ENCODE results near the gene BPIFB3.
A peak's percentile ranks its signal among the peaks of the same experiment; 100 is the strongest.
"Not testable (repeated sequence)": the region's sequence is repeated elsewhere in the genome, so short reads cannot be mapped to it uniquely, and the experiment has no call there.

Gene BPIFB3

GRCh38 chr20:33093582-33093981 is 39.9 kb downstream of the BPIFB3 start:
- H3K27me3 ChIP-seq (ENCODE audit: insufficient read depth, insufficient read length), result no peaks in the 10 kb centered on the region
- TF ChIP-seq YY1 (IDR thresholded peaks at IDR 0.05; ENCODE audit: insufficient read depth, insufficient read length), result no peak
- TF ChIP-seq ZNF274 (IDR thresholded peaks at IDR 0.05; ENCODE audit: low read depth, low read length), result no peak
- no peak for TF ChIP-seq SUZ12 (IDR thresholded peaks at IDR 0.05; ENCODE audit: extremely low read depth, insufficient read depth, insufficient read length)
- no peak for DNase-seq (ENCODE audit: low read depth, low spot score)
- H3K36me3 ChIP-seq (ENCODE audit: insufficient read depth, insufficient read length, low read length), result no peaks in the 10 kb centered on the region
- no peaks in the 10 kb centered on the region for H3K9me3 ChIP-seq (ENCODE audit: insufficient read depth, low read length)
- peaks cover 2% of the 10 kb centered on the region for H3K4me1 ChIP-seq (ENCODE audit: insufficient read depth, insufficient read length)
- H3K9ac ChIP-seq (ENCODE audit: insufficient read length, low read depth), result no peak overlapping the region
- no peak overlapping the region for H3K4me3 ChIP-seq (ENCODE audit: insufficient read length, low read depth)

- no peaks in the 10 kb centered on the region for H3K36me3 ChIP-seq (ENCODE audit: insufficient read depth, insufficient read length, low read length)
- H3K9ac ChIP-seq (ENCODE audit: insufficient read length, low read depth), result no peak overlapping the region
- no peak overlapping the region for H3K4me3 ChIP-seq (ENCODE audit: insufficient read length, low read depth)
- no peaks in the 10 kb centered on the region for H3K27me3 ChIP-seq (ENCODE audit: insufficient read depth, insufficient read length)
- DNase-seq (ENCODE audit: low read depth, low spot score), result no peak
- H3K4me1 ChIP-seq (ENCODE audit: insufficient read depth, insufficient read length), result no peaks in the 10 kb centered on the region
- no peak for TF ChIP-seq YY1 (IDR thresholded peaks at IDR 0.05; ENCODE audit: insufficient read depth, insufficient read length)
- no peak for TF ChIP-seq ZNF274 (IDR thresholded peaks at IDR 0.05; ENCODE audit: low read depth, low read length)
- TF ChIP-seq SUZ12 (IDR thresholded peaks at IDR 0.05; ENCODE audit: extremely low read depth, insufficient read depth, insufficient read length), result no peak
- no peaks in the 10 kb centered on the region for H3K9me3 ChIP-seq (ENCODE audit: insufficient read depth, low read length)
Observed at GRCh38 chr20:33095249-33095648, 41.5 kb downstream of the BPIFB3 start.

GRCh38 chr20:33095902-33096584 is 42.3 kb downstream of the BPIFB3 start:
- H3K9ac ChIP-seq (ENCODE audit: insufficient read length, low read depth), result not testable (repeated sequence)

GRCh38 chr20:33097001-33097400 is 43.3 kb downstream of the BPIFB3 start:
- H3K36me3 ChIP-seq (ENCODE audit: insufficient read depth, insufficient read length, low read length), result no peaks in the 10 kb centered on the region
- no peak overlapping the region for H3K9ac ChIP-seq (ENCODE audit: insufficient read length, low read depth)
- no peaks in the 10 kb centered on the region for H3K9me3 ChIP-seq (ENCODE audit: insufficient read depth, low read length)
- no peaks in the 10 kb centered on the region for H3K4me1 ChIP-seq (ENCODE audit: insufficient read depth, insufficient read length)
- no peak overlapping the region for H3K4me3 ChIP-seq (ENCODE audit: insufficient read length, low read depth)
- no peak for TF ChIP-seq SUZ12 (IDR thresholded peaks at IDR 0.05; ENCODE audit: extremely low read depth, insufficient read depth, insufficient read length)
- TF ChIP-seq YY1 (IDR thresholded peaks at IDR 0.05; ENCODE audit: insufficient read depth, insufficient read length), result no peak
- TF ChIP-seq ZNF274 (IDR thresholded peaks at IDR 0.05; ENCODE audit: low read depth, low read length), result no peak
- DNase-seq (ENCODE audit: low read depth, low spot score), result no peak
- H3K27me3 ChIP-seq (ENCODE audit: insufficient read depth, insufficient read length), result no peaks in the 10 kb centered on the region

More at GRCh38 chr20:33095902-33096584, 42.3 kb downstream of the BPIFB3 start:
- DNase-seq (ENCODE audit: low read depth, low spot score), result peak; percentile 56
- not testable (repeated sequence) for H3K4me3 ChIP-seq (ENCODE audit: insufficient read length, low read depth); H3K9me3 ChIP-seq (ENCODE audit: insufficient read depth, low read length); H3K36me3 ChIP-seq (ENCODE audit: insufficient read depth, insufficient read length, low read length); H3K4me1 ChIP-seq (ENCODE audit: insufficient read depth, insufficient read length); H3K27me3 ChIP-seq (ENCODE audit: insufficient read depth, insufficient read length)

- Histone ChIP-seq H3K9ac (ENCODE audit: insufficient read length, low read depth) (no peak overlapping the region), H3K9me3 (ENCODE audit: insufficient read depth, low read length) (no peaks in the 10 kb centered on the region), H3K36me3 (ENCODE audit: insufficient read depth, insufficient read length, low read length) (no peaks in the 10 kb centered on the region), H3K27me3 (ENCODE audit: insufficient read depth, insufficient read length) (no peaks in the 10 kb centered on the region), H3K4me3 (ENCODE audit: insufficient read length, low read depth) (no peak overlapping the region), H3K4me1 (ENCODE audit: insufficient read depth, insufficient read length) (peaks cover 8% of the 10 kb centered on the region)
- DNase-seq (ENCODE audit: low read depth, low spot score), result no peak
- TF ChIP-seq YY1 (IDR thresholded peaks at IDR 0.05; ENCODE audit: insufficient read depth, insufficient read length) (no peak), SUZ12 (IDR thresholded peaks at IDR 0.05; ENCODE audit: extremely low read depth, insufficient read depth, insufficient read length) (no peak), ZNF274 (IDR thresholded peaks at IDR 0.05; ENCODE audit: low read depth, low read length) (no peak)
Observed at GRCh38 chr20:33099843-33100538, 46.3 kb downstream of the BPIFB3 start.

GRCh38 chr20:33103556-33103955 is 49.9 kb downstream of the BPIFB3 start:
- H3K4me3 ChIP-seq (ENCODE audit: insufficient read length, low read depth), result no peak overlapping the region
- no peak for DNase-seq (ENCODE audit: low read depth, low spot score)
- H3K9ac ChIP-seq (ENCODE audit: insufficient read length, low read depth), result no peak overlapping the region
- no peaks in the 10 kb centered on the region for H3K36me3 ChIP-seq (ENCODE audit: insufficient read depth, insufficient read length, low read length)
- no peaks in the 10 kb centered on the region for H3K27me3 ChIP-seq (ENCODE audit: insufficient read depth, insufficient read length)
- TF ChIP-seq YY1 (IDR thresholded peaks at IDR 0.05; ENCODE audit: insufficient read depth, insufficient read length) (no peak), ZNF274 (IDR thresholded peaks at IDR 0.05; ENCODE audit: low read depth, low read length) (no peak), SUZ12 (IDR thresholded peaks at IDR 0.05; ENCODE audit: extremely low read depth, insufficient read depth, insufficient read length) (no peak)
- H3K9me3 ChIP-seq (ENCODE audit: insufficient read depth, low read length), result no peaks in the 10 kb centered on the region
- peaks cover 8% of the 10 kb centered on the region for H3K4me1 ChIP-seq (ENCODE audit: insufficient read depth, insufficient read length)

GRCh38 chr20:33104336-33104735 is 50.6 kb downstream of the BPIFB3 start:
- TF ChIP-seq ZNF274 (IDR thresholded peaks at IDR 0.05; ENCODE audit: low read depth, low read length), result no peak
- no peak for TF ChIP-seq YY1 (IDR thresholded peaks at IDR 0.05; ENCODE audit: insufficient read depth, insufficient read length)
- no peak for TF ChIP-seq SUZ12 (IDR thresholded peaks at IDR 0.05; ENCODE audit: extremely low read depth, insufficient read depth, insufficient read length)
- no peaks in the 10 kb centered on the region for H3K9me3 ChIP-seq (ENCODE audit: insufficient read depth, low read length)
- H3K27me3 ChIP-seq (ENCODE audit: insufficient read depth, insufficient read length), result no peaks in the 10 kb centered on the region
- no peaks in the 10 kb centered on the region for H3K36me3 ChIP-seq (ENCODE audit: insufficient read depth, insufficient read length, low read length)
- no peak for DNase-seq (ENCODE audit: low read depth, low spot score)
- no peak overlapping the region for H3K4me3 ChIP-seq (ENCODE audit: insufficient read length, low read depth)
- no peak overlapping the region for H3K9ac ChIP-seq (ENCODE audit: insufficient read length, low read depth)
- peaks cover 8% of the 10 kb centered on the region for H3K4me1 ChIP-seq (ENCODE audit: insufficient read depth, insufficient read length)

Data from NT2/D1 (cell line).